Breast epithelium (tissue), 3 donors: Measurements from ENCODE around the gene OGFR.

Experiments
- POLR2A ChIP-seq: fragments of 450-650 bp; IDR thresholded peaks from one replicate; pipeline ENCODE4 v1.6.1; 2016; ENCODE audit warnings: antibody characterized with exemption, mild to moderate bottlenecking, moderate library complexity
- POLR2AphosphoS5 ChIP-seq, 3 donors: sonication (generic); formaldehyde crosslinking; IDR thresholded peaks; one replicate each; pipeline ENCODE4 v1.6.1; 2017; ENCODE audit warnings: antibody characterized with exemption in 3 of 3
- TF ChIP-seq, protein P1 (sequence below), 3 donors: fragments of 450-650 bp; IDR thresholded peaks; one replicate each; pipeline ENCODE4 v1.5.1; 2016 to 2017; ENCODE audit warnings: antibody characterized with exemption in 3 of 3, mild to moderate bottlenecking in 3 of 3, moderate library complexity in 3 of 3

DNA sequence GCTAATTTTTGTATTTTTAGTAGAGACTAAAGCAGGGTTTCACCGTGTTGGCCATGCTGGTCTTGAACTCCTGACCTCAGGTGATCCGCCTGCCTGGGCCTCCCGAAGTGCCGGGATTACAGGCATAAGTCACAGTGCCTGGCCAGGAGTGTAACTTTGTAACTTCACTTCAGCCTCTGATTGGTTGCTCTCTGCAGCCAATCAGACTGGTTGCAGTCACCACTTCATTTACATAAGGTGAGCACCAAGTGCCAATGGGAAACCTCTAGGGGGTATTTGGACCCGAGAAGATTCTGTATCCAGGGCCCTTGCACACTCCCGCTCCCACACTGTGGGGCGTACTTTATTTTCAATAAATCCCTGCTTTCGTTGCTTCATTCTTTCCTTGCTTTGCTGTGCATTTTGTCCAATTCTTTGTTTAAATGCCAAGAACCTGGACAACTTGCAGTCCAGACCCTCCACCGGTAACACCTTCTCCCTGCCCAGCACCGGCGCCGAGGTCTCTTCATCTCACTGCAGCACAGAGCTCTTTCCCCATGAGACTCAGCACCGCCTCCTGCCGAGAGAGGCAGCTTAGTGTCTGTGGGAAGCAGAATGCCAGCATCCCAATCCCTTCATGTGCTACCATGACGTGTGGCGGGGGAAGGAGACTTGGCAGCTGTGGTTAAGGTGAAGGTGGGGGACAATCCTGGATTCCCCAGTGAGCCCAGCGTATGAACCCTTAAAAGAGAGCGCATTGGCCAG is 22.3 kb upstream of the OGFR start:
- TF ChIP-seq, protein P1, sequence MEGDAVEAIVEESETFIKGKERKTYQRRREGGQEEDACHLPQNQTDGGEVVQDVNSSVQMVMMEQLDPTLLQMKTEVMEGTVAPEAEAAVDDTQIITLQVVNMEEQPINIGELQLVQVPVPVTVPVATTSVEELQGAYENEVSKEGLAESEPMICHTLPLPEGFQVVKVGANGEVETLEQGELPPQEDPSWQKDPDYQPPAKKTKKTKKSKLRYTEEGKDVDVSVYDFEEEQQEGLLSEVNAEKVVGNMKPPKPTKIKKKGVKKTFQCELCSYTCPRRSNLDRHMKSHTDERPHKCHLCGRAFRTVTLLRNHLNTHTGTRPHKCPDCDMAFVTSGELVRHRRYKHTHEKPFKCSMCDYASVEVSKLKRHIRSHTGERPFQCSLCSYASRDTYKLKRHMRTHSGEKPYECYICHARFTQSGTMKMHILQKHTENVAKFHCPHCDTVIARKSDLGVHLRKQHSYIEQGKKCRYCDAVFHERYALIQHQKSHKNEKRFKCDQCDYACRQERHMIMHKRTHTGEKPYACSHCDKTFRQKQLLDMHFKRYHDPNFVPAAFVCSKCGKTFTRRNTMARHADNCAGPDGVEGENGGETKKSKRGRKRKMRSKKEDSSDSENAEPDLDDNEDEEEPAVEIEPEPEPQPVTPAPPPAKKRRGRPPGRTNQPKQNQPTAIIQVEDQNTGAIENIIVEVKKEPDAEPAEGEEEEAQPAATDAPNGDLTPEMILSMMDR (IDR thresholded peaks at IDR 0.05) = no peak
- TF ChIP-seq POLR2A (no peak), POLR2AphosphoS5 (IDR thresholded peaks at IDR 0.05) (no peak)
